ENCODE results near the gene RPRD2. TPM values are rescaled to one million over a fixed set of nuclear protein-coding genes. Genes with fewer than 3 reads are reported as not detected.

RPRD2 gene
- total and polyA plus RNA-seq, 7 donors, result 5.0 to 33.7 (median 22.1) TPM

DNA sequence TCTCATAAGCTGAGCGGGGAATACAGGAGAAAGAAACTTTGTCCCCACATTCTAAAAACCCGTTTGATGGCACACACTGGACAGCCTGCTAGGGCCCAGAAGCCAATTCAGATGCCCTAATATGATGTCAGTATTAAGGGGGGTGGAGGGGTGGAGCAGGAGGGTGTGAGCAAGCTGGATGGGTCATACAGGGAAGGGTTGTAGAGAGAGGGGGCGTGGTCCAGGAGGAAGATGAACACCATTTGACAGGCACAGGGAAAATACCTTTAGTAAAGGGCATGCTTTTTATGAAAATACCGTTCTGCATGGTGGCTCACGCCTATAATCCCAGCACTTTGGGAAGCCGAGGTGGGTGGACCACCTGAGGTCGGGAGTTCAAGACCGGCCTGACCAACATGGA lies 129.2 kb downstream of the RPRD2 start:
- no peaks in the 10 kb centered on the region for H3K27me3 ChIP-seq (ENCODE audit: insufficient read depth in 3 of 3, low read length in 2 of 3)
- intact Hi-C loops (cut with DNase I), result no loop called here
- H3K36me3 ChIP-seq (ENCODE audit: insufficient read depth in 1 of 2, low read depth in 1 of 2), result peaks cover 4 to 84% of the 10 kb centered on the region in 2 donors
- 95 to 97% (median 96%) methylated on average over 8 of the region's 8 CpGs for WGBS, 3 donors
- no peak overlapping the region for H3K4me3 ChIP-seq
- DNase-seq, result no peak
- TF ChIP-seq, protein P1, sequence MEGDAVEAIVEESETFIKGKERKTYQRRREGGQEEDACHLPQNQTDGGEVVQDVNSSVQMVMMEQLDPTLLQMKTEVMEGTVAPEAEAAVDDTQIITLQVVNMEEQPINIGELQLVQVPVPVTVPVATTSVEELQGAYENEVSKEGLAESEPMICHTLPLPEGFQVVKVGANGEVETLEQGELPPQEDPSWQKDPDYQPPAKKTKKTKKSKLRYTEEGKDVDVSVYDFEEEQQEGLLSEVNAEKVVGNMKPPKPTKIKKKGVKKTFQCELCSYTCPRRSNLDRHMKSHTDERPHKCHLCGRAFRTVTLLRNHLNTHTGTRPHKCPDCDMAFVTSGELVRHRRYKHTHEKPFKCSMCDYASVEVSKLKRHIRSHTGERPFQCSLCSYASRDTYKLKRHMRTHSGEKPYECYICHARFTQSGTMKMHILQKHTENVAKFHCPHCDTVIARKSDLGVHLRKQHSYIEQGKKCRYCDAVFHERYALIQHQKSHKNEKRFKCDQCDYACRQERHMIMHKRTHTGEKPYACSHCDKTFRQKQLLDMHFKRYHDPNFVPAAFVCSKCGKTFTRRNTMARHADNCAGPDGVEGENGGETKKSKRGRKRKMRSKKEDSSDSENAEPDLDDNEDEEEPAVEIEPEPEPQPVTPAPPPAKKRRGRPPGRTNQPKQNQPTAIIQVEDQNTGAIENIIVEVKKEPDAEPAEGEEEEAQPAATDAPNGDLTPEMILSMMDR (IDR thresholded peaks at IDR 0.05), result no peak
- H3K27ac ChIP-seq, result no peak overlapping the region
- no peaks in the 10 kb centered on the region for H3K9me3 ChIP-seq
- H3K4me1 ChIP-seq, result peaks cover 7% of the 10 kb centered on the region
- ATAC-seq, result no peak

DNA sequence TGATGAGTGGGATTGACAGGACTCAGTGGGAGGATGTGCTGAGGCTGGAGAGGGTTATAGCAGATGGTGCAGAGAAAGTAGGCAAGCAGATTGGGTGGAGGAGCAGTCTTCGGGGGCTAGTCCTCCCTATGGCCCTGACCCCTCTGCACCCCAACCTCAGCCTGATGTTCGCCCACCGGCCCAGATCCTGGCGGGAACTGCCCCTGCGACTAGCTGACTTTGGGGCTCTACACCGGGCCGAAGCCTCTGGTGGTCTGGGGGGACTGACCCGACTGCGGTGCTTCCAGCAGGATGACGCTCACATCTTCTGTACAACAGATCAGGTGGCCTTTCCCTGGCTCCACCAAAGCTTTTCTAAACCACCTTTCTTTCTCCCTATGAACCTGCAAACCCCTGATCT lies 134.4 kb downstream of the RPRD2 start:
- intact Hi-C loops (cut with DNase I), result no loop called here
- H3K27me3 ChIP-seq (ENCODE audit: insufficient read depth in 3 of 3, low read length in 2 of 3), result no peaks in the 10 kb centered on the region
- H3K27ac ChIP-seq, result no peak overlapping the region
- peaks cover 4 to 83% of the 10 kb centered on the region in 2 donors for H3K36me3 ChIP-seq (ENCODE audit: insufficient read depth in 1 of 2, low read depth in 1 of 2)
- TF ChIP-seq, protein P1 (IDR thresholded peaks at IDR 0.05), result no peak
- DNase-seq, result no peak
- H3K9me3 ChIP-seq, result no peaks in the 10 kb centered on the region
- WGBS, 3 donors, result 91 to 99% (median 96%) methylated on average over 8 to 10 of the region's 10 CpGs
- no peak for ATAC-seq
- H3K4me3 ChIP-seq, result no peak overlapping the region
- no peaks in the 10 kb centered on the region for H3K4me1 ChIP-seq

DNA sequence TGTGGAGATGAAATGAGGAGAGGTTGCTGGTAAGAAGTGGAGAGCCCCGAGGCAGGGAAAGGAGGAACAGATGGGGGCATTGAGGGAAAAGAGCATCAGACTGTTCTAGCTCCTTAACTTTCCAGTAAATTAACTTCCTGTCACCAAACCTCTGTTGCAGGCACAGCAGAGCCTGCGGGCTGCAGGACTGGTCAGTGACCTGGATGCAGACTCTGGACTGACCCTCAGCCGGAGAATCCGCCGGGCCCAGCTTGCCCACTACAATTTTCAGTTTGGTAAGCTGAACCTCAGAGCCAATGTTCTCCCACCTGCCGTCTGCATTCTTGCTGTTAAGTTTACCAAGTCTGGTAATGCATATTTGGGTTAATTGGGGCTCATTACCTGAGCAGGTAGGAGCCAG lies 141.5 kb downstream of the RPRD2 start:
- Histone ChIP-seq H3K4me3 (no peak overlapping the region), H3K36me3 (ENCODE audit: insufficient read depth in 1 of 2, low read depth in 1 of 2) (peaks cover 11 to 62% of the 10 kb centered on the region in 2 donors), H3K9me3 (no peaks in the 10 kb centered on the region), H3K27ac (no peak overlapping the region), H3K27me3 (ENCODE audit: insufficient read depth in 3 of 3, low read length in 2 of 3) (no peaks in the 10 kb centered on the region), H3K4me1 (no peaks in the 10 kb centered on the region)
- TF ChIP-seq, protein P1 (IDR thresholded peaks at IDR 0.05), result no peak
- WGBS, 3 donors, result 86 to 89% (median 88%) methylated on average over 6 of the region's 6 CpGs
- ATAC-seq (no peak), DNase-seq (no peak)
- intact Hi-C loops (cut with DNase I), result no loop called here

DNA sequence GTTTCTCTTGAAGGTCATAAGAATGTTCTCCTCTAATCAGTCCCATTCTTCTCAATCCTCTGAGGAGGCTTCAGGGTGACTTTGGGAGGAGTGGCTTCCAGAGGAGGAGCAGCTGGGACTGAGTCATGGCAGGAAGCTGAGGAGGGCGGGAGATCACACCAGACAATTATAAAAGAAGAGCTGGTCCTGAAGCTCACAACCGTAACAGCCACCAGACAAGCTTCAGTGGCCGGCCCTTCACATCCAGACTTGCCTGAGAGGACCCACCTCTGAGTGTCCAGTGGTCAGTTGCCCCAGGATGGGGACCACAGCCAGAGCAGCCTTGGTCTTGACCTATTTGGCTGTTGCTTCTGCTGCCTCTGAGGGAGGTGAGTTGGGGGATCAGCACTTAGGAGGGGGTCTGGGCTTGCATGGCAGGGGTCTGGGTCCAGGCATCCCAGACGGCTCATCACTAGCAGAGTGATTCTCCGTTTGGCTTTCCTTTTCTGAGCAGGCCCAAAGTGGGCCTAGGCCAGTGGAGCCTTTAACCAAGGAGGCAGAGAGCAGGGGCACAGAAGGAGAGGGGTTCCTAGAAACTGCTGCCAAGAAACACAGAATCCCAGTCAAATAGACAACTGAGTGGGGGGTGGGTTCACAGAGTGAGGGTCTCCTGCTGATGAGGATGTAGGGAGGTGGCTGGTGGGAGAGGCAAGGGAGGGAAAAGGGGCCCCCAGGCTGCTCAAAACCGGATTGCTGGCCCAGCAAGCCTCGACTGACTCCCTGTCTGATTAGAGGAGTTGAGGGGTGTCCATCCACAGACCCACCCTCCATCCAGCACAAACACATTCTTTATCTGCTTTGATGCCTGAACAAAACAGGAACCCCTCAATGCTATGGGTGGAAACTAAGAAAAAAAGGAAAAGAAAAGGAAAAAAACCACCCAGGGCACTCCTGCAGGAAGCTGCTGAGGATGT lies 144.2 kb downstream of the RPRD2 start, which contains the start of gene ECM1:
Gene ECM1, plus strand, starts transcription at position 198 of the 953 bp plus-strand sequence. Its CDS starts 101 bp downstream, at position 299.
- intact Hi-C loops (cut with DNase I), result no loop called here
- DNase-seq (peak; percentile 59 to 62), ATAC-seq (peak; percentile 74 to 86 (median 77))
- peak within 1 kb of the TSS; percentile 48 for H3K4me3 ChIP-seq
- no peaks in the 10 kb centered on the region for H3K4me1 ChIP-seq
- WGBS, 3 donors, result 57 to 70% (median 58%) methylated on average over 7 of the region's 7 CpGs
- H3K27me3 ChIP-seq (ENCODE audit: insufficient read depth in 3 of 3, low read length in 2 of 3), result no peaks in the 10 kb centered on the region
- H3K27ac ChIP-seq, result peak within 1 kb of the TSS; percentile 60
- H3K9me3 ChIP-seq, result no peaks in the 10 kb centered on the region
- TF ChIP-seq, protein P1 (IDR thresholded peaks at IDR 0.05), result no peak
- H3K36me3 ChIP-seq (ENCODE audit: insufficient read depth in 1 of 2, low read depth in 1 of 2), result peaks cover 11 to 56% of the 10 kb centered on the region in 2 donors
